ENCODE results near the gene BZW1.

GRCh38 chr2:200834701-200835100 lies 23.0 kb downstream of the BZW1 start:
- TF ChIP-seq CTCF (IDR thresholded peaks at IDR 0.05) (no peak), POLR2AphosphoS5 (IDR thresholded peaks at IDR 0.05; ENCODE audit: insufficient read depth in 1 of 2, low read depth in 1 of 2) (no peak)

Data from vagina (tissue), 2 donors.